MM.1S (cell line): ENCODE results near the gene TMPRSS3.

Experiments used
- CTCF ChIP-seq: fragments of 300-600 bp; sonication (generic); IDR thresholded peaks from 2 replicates; pipeline ENCODE4 v1.5.1; 2016; ENCODE audit warnings: antibody characterized with exemption, low read length, mixed read lengths
- EZH2 ChIP-seq: fragments of 300-600 bp; sonication (generic); optimal IDR thresholded peaks from 2 replicates; pipeline ENCODE3; 2017; ENCODE audit warnings: low read depth, mild to moderate bottlenecking, antibody characterized with exemption, low read length, mixed read lengths

- TF ChIP-seq CTCF (no peak), EZH2 (no peak)
These were observed 11.0 kb upstream of the TMPRSS3 start for GRCh38 chr21:42406866-42407265.
